GM10266 (cell line): ENCODE results near the gene TUBGCP6.

Experiments
- DNase-seq: peaks from one replicate; pipeline ENCODE4 v3.0.0; 2012; ENCODE audit errors: extremely low spot score
- CTCF ChIP-seq: IDR thresholded peaks from 2 replicates; pipeline ENCODE4 v1.5.1; 2012; ENCODE audit warnings: mild to moderate bottlenecking, low read depth; ENCODE audit not compliant: control insufficient read depth, insufficient read depth; ENCODE audit errors: missing control alignments

The TUBGCP6 gene

GRCh38 chr22:50261615-50262459 is 17.0 kb upstream of the TUBGCP6 start, which contains the start of gene MAPK12:
TSS of gene MAPK12 (minus strand) at chr22:50261683. CDS start at chr22:50261509, 174 bp downstream.
- TF ChIP-seq CTCF: no peak
- peak; percentile 92 for DNase-seq

GRCh38 chr22:50260801-50261614 is 16.2 kb upstream of the TUBGCP6 start:
- no peak for TF ChIP-seq CTCF
- DNase-seq: peak; percentile 82

GRCh38 chr22:50260434-50260800 is 15.6 kb upstream of the TUBGCP6 start:
- DNase-seq: no peak
- TF ChIP-seq CTCF: no peak

- DNase-seq: no peak
- TF ChIP-seq CTCF: no peak
Observed at GRCh38 chr22:50259302-50259701, 14.5 kb upstream of the TUBGCP6 start.

GRCh38 chr22:50258361-50259292 is 13.8 kb upstream of the TUBGCP6 start:
- DNase-seq: no peak
- no peak for TF ChIP-seq CTCF

GRCh38 chr22:50257451-50258360 is 12.9 kb upstream of the TUBGCP6 start:
- no peak for DNase-seq
- TF ChIP-seq CTCF: no peak
